Embryonic facial prominence (tissue), 1 donor: ENCODE data around the gene DDX6.
"Not testable (repeated sequence)": the region's sequence is repeated elsewhere in the genome, so short reads cannot be mapped to it uniquely, and the experiment has no call there.

Source experiments
- DNase-seq: peaks from one replicate; pipeline ENCODE4 v3.0.0-alpha.2; 2016; ENCODE audit errors: extremely low spot score

Gene DDX6

GRCh38 chr11:118791961-118792569, 1.1 kb upstream of the DDX6 start:
- DNase-seq, result no peak

- peak; percentile 58 for DNase-seq
Measured at GRCh38 chr11:118790357-118791110, 430 bp downstream of the DDX6 start.

- no peak for DNase-seq
Measured at GRCh38 chr11:118789501-118790356, 1.2 kb downstream of the DDX6 start.

- no peak for DNase-seq
Measured at GRCh38 chr11:118786657-118787056, 4.3 kb downstream of the DDX6 start.

- DNase-seq, result no peak
Measured at GRCh38 chr11:118785362-118785761, 5.6 kb downstream of the DDX6 start.

GRCh38 chr11:118783724-118784495, 7.1 kb downstream of the DDX6 start:
- no peak for DNase-seq

GRCh38 chr11:118783324-118783723, 7.6 kb downstream of the DDX6 start:
- not testable (repeated sequence) for DNase-seq

GRCh38 chr11:118778898-118779297, 12.1 kb downstream of the DDX6 start:
- no peak for DNase-seq

- DNase-seq, result no peak
Measured at GRCh38 chr11:118774032-118774431, 16.9 kb downstream of the DDX6 start.

- no peak for DNase-seq
Measured at GRCh38 chr11:118771547-118772288, 19.2 kb downstream of the DDX6 start.

GRCh38 chr11:118768690-118769089, 22.3 kb downstream of the DDX6 start:
- DNase-seq, result no peak

GRCh38 chr11:118766035-118766434, 24.9 kb downstream of the DDX6 start:
- DNase-seq, result no peak

GRCh38 chr11:118765095-118765691, 25.8 kb downstream of the DDX6 start:
- DNase-seq, result not testable (repeated sequence)

- DNase-seq, result no peak
Measured at GRCh38 chr11:118763041-118763440, 27.9 kb downstream of the DDX6 start.

GRCh38 chr11:118761981-118762380, 29.0 kb downstream of the DDX6 start:
- DNase-seq, result not testable (repeated sequence)

GRCh38 chr11:118757876-118758399, 33.0 kb downstream of the DDX6 start:
- DNase-seq, result no peak

- no peak for DNase-seq
Measured at GRCh38 chr11:118752654-118753053, 38.3 kb downstream of the DDX6 start.

- no peak for DNase-seq
Measured at GRCh38 chr11:118749429-118749828, 41.5 kb downstream of the DDX6 start.

GRCh38 chr11:118748056-118748455, 42.9 kb downstream of the DDX6 start:
- no peak for DNase-seq

- DNase-seq, result no peak
Measured at GRCh38 chr11:118746988-118747585, 43.9 kb downstream of the DDX6 start.
